ENCODE measurements around the gene AGTRAP.

Gene AGTRAP

GRCh38 chr1:11784993-11785769 is 49.2 kb downstream of the AGTRAP start:
- H3K4me3 ChIP-seq (ENCODE audit: insufficient read length, low read depth), result no peak overlapping the region
- no peak for DNase-seq (ENCODE audit: low read depth, low spot score)
- H3K4me1 ChIP-seq (ENCODE audit: insufficient read depth, insufficient read length), result peaks cover 17% of the 10 kb centered on the region
- peak overlapping the region; percentile 54 for H3K9ac ChIP-seq (ENCODE audit: insufficient read length, low read depth)
- H3K9me3 ChIP-seq (ENCODE audit: insufficient read depth, low read length), result no peaks in the 10 kb centered on the region
- TF ChIP-seq YY1 (IDR thresholded peaks at IDR 0.05; ENCODE audit: insufficient read depth, insufficient read length) (no peak), ZNF274 (IDR thresholded peaks at IDR 0.05; ENCODE audit: low read depth, low read length) (no peak)
- H3K36me3 ChIP-seq (ENCODE audit: insufficient read depth, insufficient read length, low read length), result peaks cover 2% of the 10 kb centered on the region
- H3K27me3 ChIP-seq (ENCODE audit: insufficient read depth, insufficient read length), result no peaks in the 10 kb centered on the region

GRCh38 chr1:11786168-11786567 is 50.2 kb downstream of the AGTRAP start:
- TF ChIP-seq ZNF274 (IDR thresholded peaks at IDR 0.05; ENCODE audit: low read depth, low read length) (no peak), YY1 (IDR thresholded peaks at IDR 0.05; ENCODE audit: insufficient read depth, insufficient read length) (no peak), SUZ12 (IDR thresholded peaks at IDR 0.05; ENCODE audit: extremely low read depth, insufficient read depth, insufficient read length) (no peak)
- H3K9ac ChIP-seq (ENCODE audit: insufficient read length, low read depth), result no peak overlapping the region
- no peaks in the 10 kb centered on the region for H3K27me3 ChIP-seq (ENCODE audit: insufficient read depth, insufficient read length)
- H3K9me3 ChIP-seq (ENCODE audit: insufficient read depth, low read length), result no peaks in the 10 kb centered on the region
- H3K4me3 ChIP-seq (ENCODE audit: insufficient read length, low read depth), result no peak overlapping the region
- peaks cover 17% of the 10 kb centered on the region for H3K4me1 ChIP-seq (ENCODE audit: insufficient read depth, insufficient read length)
- H3K36me3 ChIP-seq (ENCODE audit: insufficient read depth, insufficient read length, low read length), result peaks cover 7% of the 10 kb centered on the region
- DNase-seq (ENCODE audit: low read depth, low spot score), result no peak

- Histone ChIP-seq H3K36me3 (ENCODE audit: insufficient read depth, insufficient read length, low read length) (peaks cover 10% of the 10 kb centered on the region), H3K9ac (ENCODE audit: insufficient read length, low read depth) (peak overlapping the region; percentile 67), H3K9me3 (ENCODE audit: insufficient read depth, low read length) (no peaks in the 10 kb centered on the region), H3K4me3 (ENCODE audit: insufficient read length, low read depth) (no peak overlapping the region), H3K27me3 (ENCODE audit: insufficient read depth, insufficient read length) (no peaks in the 10 kb centered on the region), H3K4me1 (ENCODE audit: insufficient read depth, insufficient read length) (peaks cover 17% of the 10 kb centered on the region)
- TF ChIP-seq YY1 (IDR thresholded peaks at IDR 0.05; ENCODE audit: insufficient read depth, insufficient read length) (no peak), ZNF274 (IDR thresholded peaks at IDR 0.05; ENCODE audit: low read depth, low read length) (no peak), SUZ12 (IDR thresholded peaks at IDR 0.05; ENCODE audit: extremely low read depth, insufficient read depth, insufficient read length) (no peak)
- DNase-seq (ENCODE audit: low read depth, low spot score), result no peak
Measured at GRCh38 chr1:11787251-11787803, 51.4 kb downstream of the AGTRAP start.

- peak overlapping the region; percentile 18 for H3K9ac ChIP-seq (ENCODE audit: insufficient read length, low read depth)
- H3K36me3 ChIP-seq (ENCODE audit: insufficient read depth, insufficient read length, low read length), result peaks cover 10% of the 10 kb centered on the region
- H3K27me3 ChIP-seq (ENCODE audit: insufficient read depth, insufficient read length), result no peaks in the 10 kb centered on the region
- TF ChIP-seq YY1 (IDR thresholded peaks at IDR 0.05; ENCODE audit: insufficient read depth, insufficient read length) (no peak), ZNF274 (IDR thresholded peaks at IDR 0.05; ENCODE audit: low read depth, low read length) (no peak), SUZ12 (IDR thresholded peaks at IDR 0.05; ENCODE audit: extremely low read depth, insufficient read depth, insufficient read length) (no peak)
- H3K4me3 ChIP-seq (ENCODE audit: insufficient read length, low read depth), result no peak overlapping the region
- H3K4me1 ChIP-seq (ENCODE audit: insufficient read depth, insufficient read length), result peaks cover 17% of the 10 kb centered on the region
- H3K9me3 ChIP-seq (ENCODE audit: insufficient read depth, low read length), result no peaks in the 10 kb centered on the region
- DNase-seq (ENCODE audit: low read depth, low spot score), result no peak
Measured at GRCh38 chr1:11787804-11788436, 52.0 kb downstream of the AGTRAP start.

GRCh38 chr1:11788549-11789053 is 52.7 kb downstream of the AGTRAP start:
- DNase-seq (ENCODE audit: low read depth, low spot score), result no peak
- peaks cover 17% of the 10 kb centered on the region for H3K4me1 ChIP-seq (ENCODE audit: insufficient read depth, insufficient read length)
- H3K27me3 ChIP-seq (ENCODE audit: insufficient read depth, insufficient read length), result no peaks in the 10 kb centered on the region
- peak overlapping the region; percentile 32 for H3K9ac ChIP-seq (ENCODE audit: insufficient read length, low read depth)
- H3K9me3 ChIP-seq (ENCODE audit: insufficient read depth, low read length), result no peaks in the 10 kb centered on the region
- H3K36me3 ChIP-seq (ENCODE audit: insufficient read depth, insufficient read length, low read length), result peaks cover 12% of the 10 kb centered on the region
- no peak overlapping the region for H3K4me3 ChIP-seq (ENCODE audit: insufficient read length, low read depth)
- TF ChIP-seq ZNF274 (IDR thresholded peaks at IDR 0.05; ENCODE audit: low read depth, low read length) (no peak), YY1 (IDR thresholded peaks at IDR 0.05; ENCODE audit: insufficient read depth, insufficient read length) (no peak), SUZ12 (IDR thresholded peaks at IDR 0.05; ENCODE audit: extremely low read depth, insufficient read depth, insufficient read length) (no peak)

GRCh38 chr1:11789126-11790067 is 53.5 kb downstream of the AGTRAP start:
- Histone ChIP-seq H3K36me3 (ENCODE audit: insufficient read depth, insufficient read length, low read length) (peaks cover 20% of the 10 kb centered on the region), H3K9me3 (ENCODE audit: insufficient read depth, low read length) (no peaks in the 10 kb centered on the region), H3K27me3 (ENCODE audit: insufficient read depth, insufficient read length) (no peaks in the 10 kb centered on the region), H3K9ac (ENCODE audit: insufficient read length, low read depth) (no peak overlapping the region), H3K4me1 (ENCODE audit: insufficient read depth, insufficient read length) (peaks cover 13% of the 10 kb centered on the region), H3K4me3 (ENCODE audit: insufficient read length, low read depth) (no peak overlapping the region)
- TF ChIP-seq ZNF274 (IDR thresholded peaks at IDR 0.05; ENCODE audit: low read depth, low read length), result no peak
- no peak for TF ChIP-seq SUZ12 (IDR thresholded peaks at IDR 0.05; ENCODE audit: extremely low read depth, insufficient read depth, insufficient read length)
- no peak for TF ChIP-seq YY1 (IDR thresholded peaks at IDR 0.05; ENCODE audit: insufficient read depth, insufficient read length)
- DNase-seq (ENCODE audit: low read depth, low spot score), result no peak
